ENCODE data around the gene GADD45GIP1.

- no peak for TF ChIP-seq CTCF (IDR thresholded peaks at IDR 0.05)
- TF ChIP-seq POLR2AphosphoS5 (IDR thresholded peaks at IDR 0.05) = peak; percentile 74
- TF ChIP-seq POLR2A (IDR thresholded peaks at IDR 0.05) = no peak
These were observed 34.3 kb upstream of the GADD45GIP1 start for GRCh38 chr19:12991296-12991695.
